Daoy (cell line): ENCODE results near the gene LEMD2. TPM values are rescaled to one million over a fixed set of nuclear protein-coding genes. Genes with fewer than 3 reads are reported as not detected.

Source experiments
- DNase-seq: peaks from one replicate; pipeline ENCODE4 v3.0.0-alpha.2; 2015; ENCODE audit warnings: low read depth
- total RNA-seq: library from RNA; depleted of rRNA; stranded (reverse); fragments of >200 nt; shearing (Covaris generic); gene quantifications from 2 replicates; pipeline ENCODE4 v1.2.3, GENCODE V29; 2014

The LEMD2 gene
- total RNA-seq, 1 experiment from 2014 or later: 71.0 TPM

- DNase-seq: no peak
Measured at GRCh38 chr6:33774774-33775173, 14.2 kb downstream of the LEMD2 start.

GRCh38 chr6:33772902-33773472 is 15.9 kb downstream of the LEMD2 start:
- DNase-seq: no peak

GRCh38 chr6:33772082-33772830 is 16.7 kb downstream of the LEMD2 start:
- no peak for DNase-seq

GRCh38 chr6:33771146-33772081 is 17.5 kb downstream of the LEMD2 start:
- peak; percentile 97 for DNase-seq

GRCh38 chr6:33770833-33771145 is 18.1 kb downstream of the LEMD2 start:
- no peak for DNase-seq

- no peak for DNase-seq
Measured at GRCh38 chr6:33770124-33770832, 18.7 kb downstream of the LEMD2 start.

- no peak for DNase-seq
Measured at GRCh38 chr6:33769248-33769821, 19.6 kb downstream of the LEMD2 start.

GRCh38 chr6:33768644-33769120 is 20.2 kb downstream of the LEMD2 start:
- peak; percentile 83 for DNase-seq

GRCh38 chr6:33766921-33767907 is 21.7 kb downstream of the LEMD2 start:
- no peak for DNase-seq

GRCh38 chr6:33765368-33765767 is 23.6 kb downstream of the LEMD2 start:
- no peak for DNase-seq

GRCh38 chr6:33764036-33764435 is 24.9 kb downstream of the LEMD2 start:
- DNase-seq: no peak

- DNase-seq: no peak
Measured at GRCh38 chr6:33763483-33763882, 25.4 kb downstream of the LEMD2 start.

- DNase-seq: no peak
Measured at GRCh38 chr6:33762713-33763112, 26.2 kb downstream of the LEMD2 start.

GRCh38 chr6:33761922-33762629 is 26.9 kb downstream of the LEMD2 start:
- DNase-seq: peak; percentile 65

- DNase-seq: no peak
Measured at GRCh38 chr6:33761581-33761921, 27.4 kb downstream of the LEMD2 start.

GRCh38 chr6:33759887-33760629 is 28.9 kb downstream of the LEMD2 start:
- DNase-seq: no peak

- no peak for DNase-seq
Measured at GRCh38 chr6:33758815-33759216, 30.1 kb downstream of the LEMD2 start.

GRCh38 chr6:33757906-33758305 is 31.0 kb downstream of the LEMD2 start:
- DNase-seq: no peak

GRCh38 chr6:33757113-33757512 is 31.8 kb downstream of the LEMD2 start:
- DNase-seq: no peak
